GM19468 (cell line): ENCODE results near the gene CDH24.
A peak's percentile ranks its signal among the peaks of the same experiment; 100 is the strongest.

Source experiments
- ATAC-seq: cut with Tn5 transposase; IDR thresholded peaks from one replicate; pipeline ENCODE4 v1.9.1; 2021; ENCODE audit warnings: mild to moderate bottlenecking, moderate library complexity, moderate number of reproducible peaks; ENCODE audit not compliant: unreplicated experiment; ENCODE audit errors: extremely low read depth

CDH24 gene

DNA sequence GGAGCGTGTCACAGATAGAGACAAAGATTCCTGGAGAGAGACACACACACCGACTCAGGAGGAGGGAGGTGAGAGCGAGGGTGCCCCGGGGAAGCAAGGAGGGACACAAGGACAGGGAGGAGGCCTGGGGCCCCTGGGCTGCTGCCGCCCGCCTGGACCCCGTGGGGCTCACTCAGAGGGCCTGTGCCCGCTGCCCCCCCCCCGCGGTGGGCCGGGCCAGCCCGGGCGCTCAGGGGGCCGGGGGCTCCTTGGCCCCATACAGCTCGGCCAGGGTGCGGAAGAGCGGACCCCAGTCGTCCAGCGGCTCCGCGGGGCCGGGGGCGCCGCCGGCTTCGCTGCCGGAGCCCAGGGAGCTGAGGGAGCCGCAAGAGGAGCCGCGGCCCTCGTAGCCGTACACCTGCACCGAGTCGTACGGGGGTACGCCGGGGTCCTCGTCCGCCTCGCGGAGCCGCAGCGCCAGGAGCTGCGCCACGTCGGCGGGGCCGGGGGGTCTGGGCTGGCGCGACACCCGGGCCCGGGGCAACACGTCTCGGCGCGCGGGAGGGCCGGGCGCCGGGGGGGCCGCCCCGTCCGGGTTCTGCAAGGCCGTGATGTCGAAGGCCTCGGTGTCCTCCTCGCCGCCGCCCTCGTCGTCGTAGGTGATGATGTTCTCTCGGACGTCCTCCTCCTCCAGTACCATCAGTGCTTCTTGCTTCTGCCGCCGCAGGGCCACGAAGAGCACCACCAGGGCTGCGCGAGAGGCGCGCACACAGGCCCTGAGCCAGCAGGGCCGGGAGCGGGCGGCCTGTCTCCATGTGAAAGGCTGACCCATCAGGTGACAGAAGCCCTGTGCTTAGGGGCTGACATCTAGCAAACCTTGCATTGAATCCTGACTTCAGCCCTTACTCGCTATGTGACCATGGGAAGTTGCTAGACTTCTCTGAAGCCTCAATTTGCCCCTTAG is 9.3 kb downstream of the CDH24 start:
- ATAC-seq, result no peak

DNA sequence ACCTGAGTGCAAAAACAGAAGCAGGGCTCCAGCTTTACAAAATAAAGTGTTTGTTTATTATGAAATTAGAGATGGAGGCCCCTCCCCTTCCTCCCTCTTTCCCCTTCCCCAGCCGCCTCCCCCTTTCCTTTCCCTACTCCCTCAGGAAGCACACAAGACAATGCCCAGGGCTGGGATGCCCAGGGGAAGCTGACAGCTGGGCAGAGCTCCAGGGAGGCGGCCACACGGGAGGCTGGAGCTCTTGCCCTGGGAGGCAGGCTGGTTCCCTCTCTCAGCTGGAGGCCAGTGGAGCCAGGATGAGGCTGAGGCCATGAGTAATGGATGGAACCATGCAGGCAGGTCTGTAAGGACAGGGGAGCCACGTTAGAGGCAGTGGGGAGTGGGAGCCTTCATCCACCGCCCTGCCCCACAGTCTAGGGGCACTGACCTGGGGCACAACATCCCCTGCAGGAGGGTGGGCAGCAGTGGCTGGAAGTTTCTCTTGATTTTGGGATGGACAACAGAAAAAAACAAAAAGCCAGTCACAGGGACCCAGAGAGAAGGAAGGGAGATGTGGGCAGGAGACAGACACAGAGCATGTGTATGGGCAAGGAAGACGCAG is 10.2 kb downstream of the CDH24 start:
- no peak for ATAC-seq

DNA sequence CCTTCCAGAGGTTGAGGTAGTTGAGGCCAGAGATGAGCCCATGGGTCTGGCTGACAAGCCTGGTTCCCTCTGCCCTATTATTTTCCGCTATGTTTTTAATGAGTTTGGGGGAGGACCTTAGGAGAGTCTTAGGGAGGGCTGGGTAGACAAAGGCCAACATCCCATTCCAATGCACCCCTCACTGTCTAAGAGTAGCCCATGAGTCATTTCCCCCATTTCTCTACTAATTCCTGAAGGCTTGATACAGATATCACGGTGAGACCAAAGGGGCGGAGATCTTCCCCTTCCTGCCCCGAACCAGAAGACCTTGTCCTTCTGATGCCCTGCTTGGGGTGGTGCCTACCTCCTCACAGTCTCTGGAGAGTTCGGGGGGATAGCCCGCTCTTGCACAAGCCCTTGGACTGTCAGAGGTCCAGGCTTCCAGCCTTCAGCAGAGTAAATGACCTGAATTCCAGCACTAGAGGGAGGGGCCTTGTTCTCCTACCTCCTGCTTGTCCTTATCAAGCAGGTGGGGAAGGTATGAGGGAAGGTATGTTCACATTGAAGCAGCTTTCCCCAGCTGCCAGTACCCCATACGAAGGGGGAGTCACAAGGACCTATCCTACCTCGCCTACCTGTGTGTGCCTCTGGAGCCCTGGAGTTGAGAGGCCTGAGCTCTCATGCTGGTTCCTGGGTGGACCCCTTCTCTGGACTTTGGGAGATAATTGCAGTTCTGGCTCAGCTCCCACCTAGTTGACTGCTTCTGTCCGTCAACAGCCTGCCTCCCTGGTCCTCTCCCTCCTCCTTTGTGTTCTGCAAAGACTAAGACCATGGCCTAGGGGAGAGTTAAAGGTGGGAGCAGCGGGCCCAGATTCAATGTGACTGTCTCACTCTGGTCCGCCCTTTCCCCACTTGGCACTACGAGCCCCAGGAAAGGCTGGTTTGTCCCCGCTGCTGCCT is 11.6 kb downstream of the CDH24 start:
- no peak for ATAC-seq

DNA sequence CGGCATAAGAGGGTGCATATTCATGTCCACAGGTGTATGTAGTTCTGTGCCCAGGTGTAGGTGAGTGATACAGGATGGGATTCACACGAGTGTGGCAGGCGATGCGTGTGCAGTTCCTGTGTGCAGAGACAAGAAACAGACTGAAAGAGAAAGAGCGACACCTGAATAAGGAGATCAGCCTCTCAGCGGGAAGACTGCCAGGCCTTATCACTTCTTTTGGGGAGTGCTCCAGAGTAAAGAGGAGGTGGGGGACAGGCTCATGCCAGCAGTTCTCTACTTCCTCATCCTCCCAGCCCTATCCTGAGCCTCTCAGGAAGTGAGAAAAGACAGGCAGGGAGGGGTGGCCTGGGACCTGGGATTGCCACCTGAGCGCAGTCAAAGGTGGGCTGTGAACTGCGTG is 12.5 kb downstream of the CDH24 start:
- no peak for ATAC-seq

DNA sequence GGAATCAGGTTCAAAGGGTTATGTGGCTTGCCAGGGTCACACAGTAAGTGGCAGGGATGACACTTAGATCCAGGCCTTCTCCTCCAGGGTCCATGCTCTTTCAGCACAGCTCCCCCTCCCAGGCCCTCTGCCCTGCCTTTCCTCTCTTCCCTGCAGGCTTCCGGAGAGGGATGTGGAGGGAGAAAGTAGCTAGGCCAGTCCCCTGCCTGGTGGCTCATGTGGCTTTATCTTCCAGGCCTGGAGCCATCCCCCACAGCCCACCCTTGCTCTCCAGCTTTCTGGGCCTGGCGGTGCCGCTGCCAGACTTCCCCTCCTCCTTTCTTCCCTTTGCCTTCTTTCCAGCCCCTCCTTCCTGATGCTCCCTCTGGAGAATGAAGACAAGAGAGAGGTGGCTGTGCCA is 13.6 kb downstream of the CDH24 start:
- ATAC-seq, result no peak

DNA sequence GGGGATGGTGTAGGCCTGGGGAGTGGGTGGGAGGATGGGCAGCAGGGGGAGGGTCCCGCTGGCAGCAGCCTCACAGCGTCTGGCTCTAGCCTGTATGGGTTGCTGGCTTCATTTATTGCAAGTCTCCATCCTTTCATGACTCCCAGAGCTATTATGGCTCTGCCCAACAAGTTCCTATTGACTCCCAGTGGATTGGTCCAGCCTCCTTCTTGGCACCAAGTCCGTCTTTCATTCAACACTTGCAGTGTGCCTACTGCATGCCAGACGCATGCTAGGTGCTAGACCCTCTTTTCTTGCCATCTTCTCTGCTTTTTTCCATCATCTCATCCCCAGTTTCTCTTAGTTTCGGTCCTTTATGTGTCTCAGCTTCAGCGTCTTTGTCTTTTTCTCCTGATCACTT is 14.2 kb downstream of the CDH24 start:
- no peak for ATAC-seq

DNA sequence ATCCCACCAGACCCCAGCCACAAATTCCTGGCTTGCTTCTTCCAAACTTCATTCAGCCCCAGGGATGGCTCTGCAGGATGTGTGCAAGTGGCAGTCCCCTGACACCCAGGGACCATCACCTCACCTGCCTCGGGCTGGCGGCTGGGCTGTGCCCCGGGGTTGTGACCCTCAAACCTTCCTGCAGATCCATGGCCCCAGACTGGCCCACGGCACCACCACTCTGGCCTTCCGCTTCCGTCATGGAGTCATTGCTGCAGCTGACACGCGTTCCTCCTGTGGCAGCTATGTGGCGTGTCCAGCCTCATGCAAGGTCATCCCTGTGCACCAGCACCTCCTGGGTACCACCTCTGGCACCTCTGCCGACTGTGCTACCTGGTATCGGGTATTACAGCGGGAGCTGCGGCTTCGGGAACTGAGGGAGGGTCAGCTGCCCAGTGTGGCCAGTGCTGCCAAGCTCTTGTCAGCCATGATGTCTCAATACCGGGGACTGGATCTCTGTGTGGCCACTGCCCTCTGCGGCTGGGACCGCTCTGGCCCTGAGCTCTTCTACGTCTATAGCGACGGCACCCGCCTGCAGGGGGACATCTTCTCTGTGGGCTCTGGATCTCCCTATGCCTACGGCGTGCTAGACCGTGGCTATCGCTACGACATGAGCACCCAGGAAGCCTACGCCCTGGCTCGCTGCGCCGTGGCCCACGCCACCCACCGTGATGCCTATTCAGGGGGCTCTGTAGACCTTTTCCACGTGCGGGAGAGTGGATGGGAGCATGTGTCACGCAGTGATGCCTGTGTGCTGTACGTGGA is 15.0 kb downstream of the CDH24 start, which contains the start of gene PSMB11:
PSMB11 (plus strand) TSS at position 51 of the 804 bp plus-strand sequence; CDS start at position 65, 14 bp downstream.
- ATAC-seq, result no peak

DNA sequence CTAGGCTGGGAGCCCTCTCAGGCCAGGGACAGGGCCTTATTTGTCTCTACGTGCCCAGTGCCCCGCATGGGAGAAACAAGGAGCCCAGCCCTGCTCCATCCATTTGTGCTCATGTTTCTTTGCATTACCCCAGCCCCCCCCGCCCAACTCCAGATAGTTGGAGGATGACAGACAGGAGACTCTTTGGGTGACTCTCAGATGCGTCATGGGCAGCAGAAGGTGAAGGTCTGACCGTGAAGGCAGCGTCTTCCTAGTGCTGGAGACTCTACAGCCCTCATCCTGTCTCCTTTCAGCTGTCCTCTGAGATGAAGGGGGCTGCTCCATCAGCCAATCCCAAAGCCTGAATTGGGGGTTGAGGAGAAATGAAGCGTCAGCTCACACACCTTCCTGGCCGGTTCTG is 15.6 kb downstream of the CDH24 start:
- no peak for ATAC-seq

DNA sequence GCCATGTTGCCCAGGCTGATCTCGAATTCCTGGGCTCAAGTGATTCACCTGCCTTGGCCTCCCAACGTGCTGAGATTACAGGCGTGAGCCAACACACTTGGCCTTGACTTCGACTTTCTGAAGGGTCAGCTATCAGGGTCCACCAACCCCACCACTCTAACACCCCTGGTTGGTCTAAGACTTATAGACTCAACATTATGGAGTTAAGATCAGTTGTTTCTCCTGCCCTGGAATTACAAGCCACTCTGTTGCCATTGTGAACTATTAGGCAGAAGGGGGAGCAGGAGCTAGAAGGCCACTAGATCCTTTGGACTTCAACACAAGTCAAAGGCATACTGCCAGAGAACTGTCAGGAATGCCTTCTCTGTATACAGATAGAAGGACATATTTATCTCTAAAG is 17.2 kb downstream of the CDH24 start:
- ATAC-seq, result no peak

DNA sequence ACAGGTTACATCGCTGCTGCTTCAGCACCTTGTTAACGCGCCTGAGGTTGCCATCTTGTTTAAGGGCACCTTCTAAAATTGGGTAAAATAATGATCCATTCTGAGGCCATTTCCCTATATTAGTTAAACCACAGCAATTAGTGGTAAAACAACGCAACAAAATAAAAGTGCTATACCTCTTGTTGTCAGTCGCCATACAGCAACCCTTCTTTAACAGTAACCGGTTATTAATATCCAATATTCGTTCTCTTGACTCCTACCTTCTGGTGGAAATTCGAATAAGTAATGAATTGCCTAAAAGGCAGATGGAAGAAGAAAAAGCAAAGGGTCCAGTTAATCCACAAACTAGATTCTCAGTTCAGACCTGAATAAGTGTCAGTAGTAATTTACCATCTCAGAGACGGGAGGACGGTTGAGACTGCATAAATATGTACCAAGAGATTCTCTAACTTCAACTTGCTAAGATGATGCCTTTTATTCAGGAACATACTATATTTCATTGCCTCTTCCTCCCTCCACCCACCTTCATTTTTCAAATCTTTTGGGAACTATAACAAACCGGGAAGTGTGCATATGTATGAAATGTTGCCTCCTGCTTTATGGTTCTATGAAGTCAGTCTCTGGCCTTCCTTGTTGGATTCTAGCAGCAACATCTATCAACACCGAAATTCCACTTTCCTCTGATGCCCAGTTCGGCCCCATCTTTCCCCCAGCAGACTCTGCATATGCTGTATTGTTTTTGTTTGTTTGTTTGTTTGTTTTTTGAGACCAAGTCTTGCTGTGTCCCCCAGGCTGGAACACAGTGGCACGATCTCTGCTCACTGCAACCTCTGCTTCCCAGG is 21.8 kb downstream of the CDH24 start:
- no peak for ATAC-seq

DNA sequence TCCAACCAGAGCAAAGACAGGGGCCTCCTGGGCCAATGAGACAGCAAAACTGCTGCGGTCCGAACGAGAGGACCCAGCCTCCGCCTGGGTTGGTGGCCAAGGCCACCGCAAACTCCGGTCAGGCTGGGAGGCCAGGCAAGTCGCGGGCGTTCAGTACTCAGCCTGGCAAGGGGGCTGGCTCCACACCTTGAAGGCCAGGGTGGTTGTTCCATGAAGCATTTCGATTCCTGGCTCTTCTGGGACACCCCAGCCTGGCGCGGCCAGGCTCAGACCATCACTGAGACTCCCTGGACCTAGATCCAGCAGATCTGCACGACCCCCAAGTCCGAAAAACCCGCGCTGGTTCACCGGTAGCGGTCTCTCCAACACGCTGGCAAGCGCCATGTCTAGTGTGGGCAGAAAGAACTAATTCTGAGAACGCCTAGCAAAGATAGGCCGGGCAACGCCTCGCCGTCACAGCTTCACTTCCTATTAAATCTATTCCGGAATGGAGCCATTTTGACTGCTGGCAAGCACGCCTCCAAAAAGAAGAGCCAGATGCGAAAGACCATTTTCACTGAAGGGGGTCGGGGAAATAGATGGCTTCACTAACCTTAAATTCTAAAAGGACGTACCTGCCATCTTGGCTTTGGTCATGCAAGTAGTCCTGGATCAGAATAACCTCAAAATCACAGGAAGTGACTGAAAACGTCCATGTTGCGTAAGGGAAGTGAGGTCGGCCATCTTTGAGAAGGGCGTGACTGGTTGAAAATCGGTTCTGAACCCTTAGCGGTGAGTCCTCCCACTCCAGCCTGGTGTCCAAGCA is 22.6 kb downstream of the CDH24 start, which contains the start of gene PSMB5:
PSMB5 (minus strand) TSS at position 403 of the 805 bp plus-strand sequence; CDS start at position 384, 19 bp downstream.
- peak; percentile 86 for ATAC-seq

DNA sequence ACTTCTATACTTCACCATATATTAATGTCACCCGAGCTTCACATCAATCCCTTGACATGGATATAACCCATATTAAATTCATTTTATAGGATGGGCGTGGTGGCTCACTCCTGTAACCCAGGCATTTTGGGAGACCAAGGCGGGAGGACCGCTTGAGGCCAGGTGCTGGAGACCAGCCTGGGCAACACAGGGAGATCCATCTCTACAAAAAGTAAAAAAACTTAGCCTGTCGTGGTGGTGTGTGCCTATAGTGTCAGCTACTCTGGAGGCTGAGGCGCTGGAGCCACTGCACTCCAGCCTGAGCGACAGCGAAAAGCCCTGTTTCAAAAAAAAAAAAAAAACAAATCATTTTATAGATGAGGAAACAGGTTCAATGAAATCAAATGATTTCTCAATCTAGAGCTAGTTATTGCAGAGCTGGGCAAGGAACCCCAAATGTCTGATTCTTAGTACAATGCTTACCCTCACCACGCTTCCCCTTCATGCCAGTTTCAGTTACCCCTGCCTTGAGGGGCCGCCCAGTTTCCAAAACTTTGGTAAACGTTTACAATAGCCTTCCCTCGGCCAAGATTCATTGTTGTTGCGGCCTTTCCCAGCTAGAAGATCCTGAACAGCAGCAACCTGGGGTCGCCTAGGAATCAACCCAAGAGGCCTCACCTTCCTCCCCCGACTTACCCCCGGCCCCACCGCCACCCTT is 23.4 kb downstream of the CDH24 start:
- no peak for ATAC-seq

DNA sequence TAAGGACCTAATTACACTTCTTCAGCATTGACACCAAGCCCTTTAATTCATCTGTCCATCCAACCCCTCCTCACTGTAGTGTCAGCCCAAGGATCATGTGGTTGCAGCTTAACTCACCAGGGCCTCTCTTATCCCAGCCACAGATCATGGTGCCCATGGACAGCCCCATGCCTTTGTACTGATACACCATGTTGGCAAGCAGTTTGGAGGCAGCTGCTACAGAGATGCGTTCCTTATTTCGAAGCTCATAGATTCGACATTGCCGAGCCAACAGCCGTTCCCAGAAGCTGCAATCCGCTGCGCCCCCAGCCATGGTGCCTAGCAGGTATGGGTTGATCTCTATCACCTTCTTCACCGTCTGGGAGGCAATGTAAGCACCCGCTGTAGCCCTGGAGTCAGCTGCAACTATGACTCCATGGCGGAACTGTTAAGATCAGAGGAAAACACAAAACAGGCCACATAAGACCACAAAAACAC is 24.0 kb downstream of the CDH24 start:
- ATAC-seq, result no peak

DNA sequence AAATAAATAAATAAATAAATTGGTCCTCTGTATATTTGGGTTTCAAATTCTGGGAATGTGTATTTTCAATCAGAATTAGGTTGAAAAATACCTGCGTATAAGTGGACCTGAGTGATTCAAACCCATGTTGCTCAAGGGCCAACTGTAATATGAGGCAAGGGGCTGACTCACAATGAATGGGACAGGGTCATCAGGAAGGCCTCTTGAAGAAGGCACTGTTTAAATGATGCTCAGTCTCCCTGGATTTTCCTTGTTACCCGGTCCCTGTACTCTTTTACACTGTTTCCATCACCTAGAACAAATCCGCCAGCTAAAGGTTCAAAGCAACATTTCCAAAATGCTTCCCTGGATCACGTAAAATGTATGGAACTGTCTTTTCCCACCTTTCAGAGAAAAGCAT is 26.4 kb downstream of the CDH24 start:
- ATAC-seq, result no peak

DNA sequence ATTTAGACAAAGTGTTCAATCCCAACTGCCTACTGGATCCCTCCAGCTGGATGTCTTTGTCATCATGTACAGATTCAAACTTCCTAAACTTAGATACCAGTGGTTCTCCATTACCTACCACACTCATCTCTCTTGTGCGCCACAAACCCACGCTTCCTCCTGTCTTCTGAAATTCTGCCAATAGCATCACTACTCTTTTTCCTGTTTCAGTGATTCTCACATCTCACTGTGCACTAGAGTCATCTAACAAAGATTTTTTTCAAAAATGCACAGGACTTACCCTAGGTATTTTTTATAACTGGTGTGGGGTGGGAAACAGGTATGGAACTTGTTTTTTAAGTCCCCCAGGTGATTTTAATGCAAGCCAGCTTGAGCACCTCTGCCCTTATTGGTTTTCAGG is 28.5 kb downstream of the CDH24 start:
- no peak for ATAC-seq

DNA sequence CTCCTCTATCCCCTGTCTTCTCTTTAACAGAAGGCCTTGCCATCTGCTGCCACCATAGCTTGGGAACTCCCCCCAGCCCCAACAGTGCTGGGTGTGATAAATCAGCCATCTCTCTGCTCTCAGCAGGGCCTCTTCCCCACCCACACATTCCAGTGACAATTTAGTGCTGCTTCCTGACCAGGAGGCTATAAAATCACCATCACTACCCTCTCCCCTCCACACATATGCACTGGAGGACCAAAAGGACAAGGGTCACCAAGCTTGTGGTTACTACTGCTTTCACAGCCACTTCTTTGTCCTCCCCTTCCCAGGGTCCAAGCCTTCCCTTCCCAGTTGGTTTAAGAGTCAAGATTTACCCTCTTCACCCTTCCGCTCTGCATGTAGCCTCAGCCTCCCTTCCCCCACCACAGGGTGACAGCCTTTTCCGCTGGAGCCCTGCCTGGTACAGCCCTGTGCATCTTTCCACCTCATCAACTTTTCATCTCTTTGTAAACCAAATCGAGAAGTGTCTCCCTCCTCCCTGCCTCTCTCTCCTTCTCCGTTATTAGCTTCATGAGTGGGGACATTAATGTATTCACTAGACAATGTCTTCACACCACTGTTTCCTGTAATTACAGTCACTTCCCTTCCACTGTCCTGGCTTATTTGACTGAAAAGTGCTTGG is 32.0 kb downstream of the CDH24 start:
- ATAC-seq, result no peak

DNA sequence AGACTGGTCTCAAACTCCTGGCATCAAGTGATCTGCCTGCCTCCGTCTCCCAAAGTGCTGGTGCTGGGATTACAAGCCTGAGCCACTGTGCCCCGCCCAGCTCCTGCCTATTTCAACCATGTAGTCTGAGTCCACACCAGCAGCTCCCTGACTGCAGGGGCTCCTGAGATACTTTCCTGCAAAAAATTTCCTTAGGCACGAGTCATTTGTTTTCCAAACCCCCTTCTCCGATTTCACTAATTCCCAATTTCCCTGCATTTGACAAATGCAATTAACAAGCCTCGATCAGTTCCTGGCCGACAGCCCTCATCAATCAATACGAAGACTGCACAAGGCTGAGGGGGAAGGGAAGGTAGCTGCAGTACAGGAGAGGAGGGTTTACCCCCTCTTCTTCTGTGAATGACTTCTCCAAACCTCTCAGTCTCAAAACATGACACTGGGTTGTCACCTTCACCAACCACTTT is 32.7 kb downstream of the CDH24 start:
- ATAC-seq, result no peak
